CD14-positive monocyte (primary cell): ENCODE results near the gene MYH16. TPM values are rescaled to one million over a fixed set of nuclear protein-coding genes. Genes with fewer than 3 reads are reported as not detected.

Experiments
- DNase-seq, 3 donors: peaks; one replicate each; pipeline ENCODE4 v3.0.0-alpha.2; 2011 to 2022
- H2AFZ ChIP-seq: 2 replicates; pipeline ENCODE4 v1.6.0; 2012; ENCODE audit warnings: mild to moderate bottlenecking, low read depth, low read length, inconsistent platforms; ENCODE audit not compliant: insufficient read depth, poor library complexity, severe bottlenecking
- H3K27ac ChIP-seq, 2 donors: 1 replicate in 1 of 2; 2 replicates in 1 of 2; pipeline ENCODE4 v1.5.1; 2012 to 2013; ENCODE audit warnings: low read length in 2 of 2, control low read depth in 1 of 2, inconsistent platforms in 1 of 2, low read depth in 1 of 2, mild to moderate bottlenecking in 1 of 2
- H3K27me3 ChIP-seq, 2 donors: one replicate each; pipeline versions ENCODE4 v1.6.0 to v1.6.1; 2011 to 2013; ENCODE audit warnings: low read length in 2 of 2; ENCODE audit not compliant: control insufficient read depth in 2 of 2, insufficient read depth in 2 of 2
- H3K36me3 ChIP-seq, 2 donors: replicated peaks in 1 of 2; 1 replicate in 1 of 2; 2 replicates in 1 of 2; pipeline versions ENCODE4 v1.5.1 to v1.6.1; 2012 to 2013; ENCODE audit warnings: low read length in 2 of 2, control low read depth in 1 of 2, inconsistent platforms in 1 of 2, mild to moderate bottlenecking in 1 of 2; ENCODE audit not compliant: insufficient read depth in 2 of 2, control insufficient read depth in 1 of 2
- H3K4me1 ChIP-seq, 2 donors: 1 replicate in 1 of 2; 2 replicates in 1 of 2; pipeline versions ENCODE4 v1.5.1 to v1.6.1; 2012 to 2013; ENCODE audit warnings: low read length in 2 of 2, control low read depth in 1 of 2, inconsistent platforms in 1 of 2, mild to moderate bottlenecking in 1 of 2, moderate library complexity in 1 of 2; ENCODE audit not compliant: insufficient read depth in 2 of 2, control insufficient read depth in 1 of 2
- H3K4me2 ChIP-seq: replicated peaks from 2 replicates; pipeline ENCODE3; 2012; ENCODE audit warnings: low read length, moderate library complexity, mild to moderate bottlenecking; ENCODE audit not compliant: poor library complexity, severe bottlenecking; ENCODE audit errors: extremely low read depth
- H3K4me3 ChIP-seq, 3 experiments: fragments of 200-600 bp in 1 of 3; sonication (generic) in 1 of 3; replicated peaks in 1 of 3; 1 replicate in 2 of 3; 2 replicates in 1 of 3; pipeline ENCODE4 v1.5.1; 2011 to 2013; ENCODE audit warnings: low read length in 3 of 3, mild to moderate bottlenecking in 3 of 3, control low read depth in 2 of 3, low read depth in 2 of 3, inconsistent platforms in 1 of 3, moderate library complexity in 1 of 3
- H3K79me2 ChIP-seq: 2 replicates; pipeline ENCODE4 v1.6.0; 2012; ENCODE audit warnings: mild to moderate bottlenecking, control low read depth, inconsistent platforms, low read length, moderate library complexity; ENCODE audit not compliant: insufficient read depth
- H3K9ac ChIP-seq: 2 replicates; pipeline ENCODE4 v1.6.0; 2017; ENCODE audit warnings: low read length, mild to moderate bottlenecking; ENCODE audit not compliant: insufficient read depth, poor library complexity, severe bottlenecking
- H3K9me3 ChIP-seq, 2 donors: replicated peaks in 1 of 2; 1 replicate in 1 of 2; 2 replicates in 1 of 2; pipeline versions ENCODE4 v1.5.1 to v1.6.1; 2012 to 2013; ENCODE audit warnings: low read length in 2 of 2, control low read depth in 1 of 2; ENCODE audit not compliant: control insufficient read depth in 1 of 2, insufficient read depth in 1 of 2
- H4K20me1 ChIP-seq: 2 replicates; pipeline ENCODE4 v1.6.0; 2012; ENCODE audit warnings: mild to moderate bottlenecking, low read length, control low read depth, moderate library complexity; ENCODE audit not compliant: insufficient read depth
- H3K27ac Mint-ChIP-seq, 7 donors: one replicate each; pipeline ENCODE4 v1.8.0; 2020; ENCODE audit warnings: mild to moderate bottlenecking in 7 of 7, mixed read lengths in 7 of 7, moderate library complexity in 6 of 7, inconsistent platforms in 2 of 7
- H3K27me3 Mint-ChIP-seq, 3 donors: one replicate each; pipeline ENCODE4 v1.8.0; 2021 to 2022; ENCODE audit warnings: low read depth in 3 of 3, mild to moderate bottlenecking in 3 of 3, mixed read lengths in 3 of 3, moderate library complexity in 3 of 3, inconsistent platforms in 1 of 3
- H3K36me3 Mint-ChIP-seq, 2 donors: one replicate each; pipeline ENCODE4 v1.8.0; 2020; ENCODE audit warnings: mixed read lengths in 2 of 2, inconsistent platforms in 1 of 2, mild to moderate bottlenecking in 1 of 2
- H3K4me1 Mint-ChIP-seq: one replicate; pipeline ENCODE4 v1.8.0; 2020; ENCODE audit warnings: mild to moderate bottlenecking, mixed read lengths
- H3K4me3 Mint-ChIP-seq, 2 donors: one replicate each; pipeline ENCODE4 v1.8.0; 2020; ENCODE audit warnings: mild to moderate bottlenecking in 2 of 2, mixed read lengths in 2 of 2, moderate library complexity in 1 of 2
- H3K9me3 Mint-ChIP-seq, 7 donors: one replicate each; pipeline ENCODE4 v1.8.0; 2020 to 2022; ENCODE audit warnings: mixed read lengths in 7 of 7, mild to moderate bottlenecking in 6 of 7, moderate library complexity in 6 of 7, inconsistent platforms in 2 of 7
- WGBS: methylation state at CpG from one replicate; pipeline ENCODE4 v1.1.5; 2013; ENCODE audit warnings: missing lambda C conversion rate; ENCODE audit not compliant: insufficient coverage; 5-methylcytosine and 5-hydroxymethylcytosine counted together
- intact Hi-C, 2 donors: fragments of 100-400 bp; cut with micrococcal nuclease; formaldehyde crosslinking; loops; one replicate each; pipeline versions ENCODE4 v1.15.0 to v1.15.1; 2023
- polyA plus RNA-seq, 3 donors: library from polyadenylated mRNA; depleted of rRNA in 1 of 3; unstranded in 2 of 3; stranded (reverse) in 1 of 3; fragments of 300-500 nt in 2 of 3; fragments of >200 nt in 1 of 3; fragmentation: Illumina TruSeq in 2 of 3; gene quantifications; 1 replicate in 2 of 3; 2 replicates in 1 of 3; pipeline ENCODE4 v1.2.3, GENCODE V29; 2012 to 2021
- TF ChIP-seq, protein P1 (sequence below): fragments of 200-600 bp; IDR thresholded peaks from one replicate; pipeline ENCODE4 v1.8.0; 2022; ENCODE audit warnings: antibody characterized with exemption, mild to moderate bottlenecking

MYH16 gene
- polyA plus RNA-seq, 3 donors = not detected

GRCh38 chr7:99248391-99249095 lies 24.1 kb upstream of the MYH16 start:
- Mint-ChIP-seq H3K27ac (peak overlapping the region; percentile 82 to 93 (median 89)), H3K4me3 (no peak overlapping the region), H3K9me3 (no peaks in the 10 kb centered on the region), H3K4me1 (peaks cover 22% of the 10 kb centered on the region), H3K36me3 (no peaks in the 10 kb centered on the region), H3K27me3 (peaks cover 2 to 10% (median 5%) of the 10 kb centered on the region in 3 donors)
- H3K27ac ChIP-seq = peak overlapping the region; percentile 50 to 85
- H3K9ac ChIP-seq = peak overlapping the region; percentile 27
- no peaks in the 10 kb centered on the region for H3K27me3 ChIP-seq
- peaks cover 17 to 21% of the 10 kb centered on the region in 2 donors for H3K4me1 ChIP-seq
- peak; percentile 83 to 96 (median 93) for DNase-seq
- H3K79me2 ChIP-seq = no peaks in the 10 kb centered on the region
- H2AFZ ChIP-seq = no peak overlapping the region
- no peaks in the 10 kb centered on the region for H4K20me1 ChIP-seq
- TF ChIP-seq, protein P1, sequence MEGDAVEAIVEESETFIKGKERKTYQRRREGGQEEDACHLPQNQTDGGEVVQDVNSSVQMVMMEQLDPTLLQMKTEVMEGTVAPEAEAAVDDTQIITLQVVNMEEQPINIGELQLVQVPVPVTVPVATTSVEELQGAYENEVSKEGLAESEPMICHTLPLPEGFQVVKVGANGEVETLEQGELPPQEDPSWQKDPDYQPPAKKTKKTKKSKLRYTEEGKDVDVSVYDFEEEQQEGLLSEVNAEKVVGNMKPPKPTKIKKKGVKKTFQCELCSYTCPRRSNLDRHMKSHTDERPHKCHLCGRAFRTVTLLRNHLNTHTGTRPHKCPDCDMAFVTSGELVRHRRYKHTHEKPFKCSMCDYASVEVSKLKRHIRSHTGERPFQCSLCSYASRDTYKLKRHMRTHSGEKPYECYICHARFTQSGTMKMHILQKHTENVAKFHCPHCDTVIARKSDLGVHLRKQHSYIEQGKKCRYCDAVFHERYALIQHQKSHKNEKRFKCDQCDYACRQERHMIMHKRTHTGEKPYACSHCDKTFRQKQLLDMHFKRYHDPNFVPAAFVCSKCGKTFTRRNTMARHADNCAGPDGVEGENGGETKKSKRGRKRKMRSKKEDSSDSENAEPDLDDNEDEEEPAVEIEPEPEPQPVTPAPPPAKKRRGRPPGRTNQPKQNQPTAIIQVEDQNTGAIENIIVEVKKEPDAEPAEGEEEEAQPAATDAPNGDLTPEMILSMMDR = no peak
- no peaks in the 10 kb centered on the region for H3K36me3 ChIP-seq
- 35% methylated on average over 4 of the region's 10 CpGs for WGBS
- intact Hi-C loops = no loop called here
- H3K4me2 ChIP-seq = peak overlapping the region; percentile 42
- no peaks in the 10 kb centered on the region for H3K9me3 ChIP-seq
- peak overlapping the region in 1 of 3 experiments; percentile 30 for H3K4me3 ChIP-seq

- H3K9ac ChIP-seq = no peak overlapping the region
- TF ChIP-seq, protein P1 = no peak
- 93% methylated on average over 3 of the region's 8 CpGs for WGBS
- no peaks in the 10 kb centered on the region for H3K79me2 ChIP-seq
- H3K4me2 ChIP-seq = no peak overlapping the region
- no peak overlapping the region for H3K27ac ChIP-seq
- Mint-ChIP-seq H3K27me3 (peaks cover 5 to 11% (median 6%) of the 10 kb centered on the region in 3 donors), H3K4me1 (peaks cover 20% of the 10 kb centered on the region), H3K36me3 (no peaks in the 10 kb centered on the region), H3K27ac (peak overlapping the region in 1 of 7 donors; percentile 60), H3K9me3 (no peaks in the 10 kb centered on the region), H3K4me3 (no peak overlapping the region)
- H3K36me3 ChIP-seq = no peaks in the 10 kb centered on the region
- H3K4me3 ChIP-seq = no peak overlapping the region
- no peak for DNase-seq
- H3K9me3 ChIP-seq = no peaks in the 10 kb centered on the region
- H4K20me1 ChIP-seq = no peaks in the 10 kb centered on the region
- H3K4me1 ChIP-seq = peaks cover 17 to 22% of the 10 kb centered on the region in 2 donors
- intact Hi-C loops = no loop called here
- no peaks in the 10 kb centered on the region for H3K27me3 ChIP-seq
- no peak overlapping the region for H2AFZ ChIP-seq
These were observed 22.6 kb upstream of the MYH16 start for GRCh38 chr7:99249985-99250575.
